Karpas-422 (cell line): ENCODE data around the gene PROK2. TPM values are rescaled to one million over a fixed set of nuclear protein-coding genes. Genes with fewer than 3 reads are reported as not detected.

ENCODE experiments used
- DNase-seq: peaks from one replicate; pipeline ENCODE4 v3.0.0-alpha.2; 2015
- H2AFZ ChIP-seq: fragments of 200-600 bp; sonication (generic); 2 replicates; pipeline ENCODE4 v1.6.1; 2014; ENCODE audit warnings: antibody characterized with exemption, low read length, mixed read lengths
- H3K27ac ChIP-seq: fragments of 200-600 bp; sonication (generic); 2 replicates; pipeline ENCODE4 v1.5.1; 2014; ENCODE audit warnings: mild to moderate bottlenecking, low read length, moderate library complexity
- H3K27me3 ChIP-seq: fragments of 200-600 bp; sonication (generic); 2 replicates; pipeline ENCODE4 v1.6.1; 2014; ENCODE audit warnings: low read length, mixed read lengths
- H3K36me3 ChIP-seq: fragments of 200-600 bp; sonication (generic); 2 replicates; pipeline ENCODE4 v1.6.1; 2014; ENCODE audit warnings: low read length, mixed read lengths; ENCODE audit not compliant: insufficient read depth
- H3K4me1 ChIP-seq: fragments of 200-600 bp; sonication (generic); 2 replicates; pipeline ENCODE4 v1.6.1; 2014; ENCODE audit warnings: mild to moderate bottlenecking, low read length, mixed read lengths
- H3K4me2 ChIP-seq: fragments of 200-600 bp; sonication (generic); 2 replicates; pipeline ENCODE4 v1.6.1; 2014; ENCODE audit warnings: low read length, low read depth, mild to moderate bottlenecking; ENCODE audit not compliant: poor library complexity, severe bottlenecking
- H3K4me3 ChIP-seq: fragments of 200-600 bp; sonication (generic); 2 replicates; pipeline ENCODE4 v1.5.1; 2014; ENCODE audit warnings: mild to moderate bottlenecking, antibody characterized with exemption, low read length, mixed read lengths
- H3K79me2 ChIP-seq: fragments of 200-600 bp; sonication (generic); 2 replicates; pipeline ENCODE4 v1.6.1; 2014; ENCODE audit warnings: mild to moderate bottlenecking, low read length, mixed read lengths
- H3K9ac ChIP-seq: fragments of 200-600 bp; sonication (generic); 2 replicates; pipeline ENCODE4 v1.6.0; 2014; ENCODE audit warnings: low read length
- H3K9me2 ChIP-seq: fragments of 200-600 bp; sonication (generic), shearing (Covaris generic); replicated peaks from 2 replicates; pipeline ENCODE4 v1.6.0; 2014; ENCODE audit warnings: mild to moderate bottlenecking, low read length, moderate library complexity; ENCODE audit not compliant: insufficient read depth
- H3K9me3 ChIP-seq: fragments of 300-700, 200-600 bp; sonication (generic); 2 replicates; pipeline ENCODE4 v1.6.1; 2014; ENCODE audit warnings: low read length, mixed read lengths
- H4K20me1 ChIP-seq: fragments of 200-600 bp; sonication (generic); 2 replicates; pipeline ENCODE4 v1.6.1; 2014; ENCODE audit warnings: mild to moderate bottlenecking, antibody characterized with exemption, low read length, low read depth; ENCODE audit not compliant: insufficient read depth
- total RNA-seq: library from RNA; depleted of rRNA; stranded (reverse); fragments of >200 nt; shearing (Covaris generic); gene quantifications from 2 replicates; pipeline ENCODE4 v1.2.3, GENCODE V29; 2014; ENCODE audit warnings: low replicate concordance

Gene PROK2
- total RNA-seq, 1 experiment from 2014 or later: not detected

- no peaks in the 10 kb centered on the region for H3K36me3 ChIP-seq
Observed at GRCh38 chr3:71785532-71786216, 726 bp upstream of the PROK2 start.

GRCh38 chr3:71784201-71784913 lies 591 bp downstream of the PROK2 start:
- Histone ChIP-seq H3K27ac (no peak overlapping the region), H3K9me3 (no peaks in the 10 kb centered on the region), H3K4me2 (no peak overlapping the region), H3K27me3 (no peaks in the 10 kb centered on the region), H3K4me3 (no peak overlapping the region), H3K4me1 (peaks cover 19% of the 10 kb centered on the region), H3K79me2 (no peaks in the 10 kb centered on the region), H4K20me1 (no peaks in the 10 kb centered on the region), H2AFZ (no peak overlapping the region), H3K9me2 (no peaks in the 10 kb centered on the region), H3K9ac (no peak overlapping the region), H3K36me3 (no peaks in the 10 kb centered on the region)
- DNase-seq: no peak

More at GRCh38 chr3:71785532-71786216, 726 bp upstream of the PROK2 start:
- DNase-seq: no peak
- H3K27ac ChIP-seq: no peak overlapping the region
- H3K79me2 ChIP-seq: no peaks in the 10 kb centered on the region
- H3K27me3 ChIP-seq: no peaks in the 10 kb centered on the region
- H3K4me1 ChIP-seq: peaks cover 18% of the 10 kb centered on the region
- no peak overlapping the region for H3K9ac ChIP-seq
- H3K4me2 ChIP-seq: no peak overlapping the region
- no peak overlapping the region for H3K4me3 ChIP-seq
- no peak overlapping the region for H2AFZ ChIP-seq
- H4K20me1 ChIP-seq: no peaks in the 10 kb centered on the region
- H3K9me2 ChIP-seq: no peaks in the 10 kb centered on the region
- no peaks in the 10 kb centered on the region for H3K9me3 ChIP-seq

- Histone ChIP-seq H3K27me3 (no peaks in the 10 kb centered on the region), H3K4me2 (no peak overlapping the region), H3K36me3 (no peaks in the 10 kb centered on the region), H3K79me2 (no peaks in the 10 kb centered on the region), H3K9me2 (no peaks in the 10 kb centered on the region), H3K9me3 (no peaks in the 10 kb centered on the region), H3K4me1 (peaks cover 19% of the 10 kb centered on the region), H3K9ac (no peak overlapping the region), H3K27ac (no peak overlapping the region), H2AFZ (no peak overlapping the region), H4K20me1 (no peaks in the 10 kb centered on the region), H3K4me3 (no peak overlapping the region)
- no peak for DNase-seq
Observed at GRCh38 chr3:71783152-71783551, 1.8 kb downstream of the PROK2 start.

- Histone ChIP-seq H3K4me2 (no peak overlapping the region), H3K9me3 (no peaks in the 10 kb centered on the region), H3K9ac (no peak overlapping the region), H3K9me2 (no peaks in the 10 kb centered on the region), H4K20me1 (no peaks in the 10 kb centered on the region), H2AFZ (no peak overlapping the region), H3K27me3 (no peaks in the 10 kb centered on the region), H3K4me3 (no peak overlapping the region), H3K79me2 (no peaks in the 10 kb centered on the region), H3K27ac (no peak overlapping the region), H3K4me1 (peaks cover 19% of the 10 kb centered on the region), H3K36me3 (no peaks in the 10 kb centered on the region)
- no peak for DNase-seq
Observed at GRCh38 chr3:71780430-71780829, 4.5 kb downstream of the PROK2 start.

- no peak overlapping the region for H3K4me3 ChIP-seq
- no peaks in the 10 kb centered on the region for H3K27me3 ChIP-seq
- H3K9me3 ChIP-seq: no peaks in the 10 kb centered on the region
- DNase-seq: peak; percentile 42
- no peak overlapping the region for H2AFZ ChIP-seq
- no peaks in the 10 kb centered on the region for H3K36me3 ChIP-seq
- no peaks in the 10 kb centered on the region for H3K79me2 ChIP-seq
- peaks cover 21% of the 10 kb centered on the region for H3K4me1 ChIP-seq
- H3K27ac ChIP-seq: no peak overlapping the region
- no peaks in the 10 kb centered on the region for H3K9me2 ChIP-seq
- H4K20me1 ChIP-seq: no peaks in the 10 kb centered on the region
- H3K9ac ChIP-seq: no peak overlapping the region
- H3K4me2 ChIP-seq: no peak overlapping the region
Observed at GRCh38 chr3:71779674-71780377, 5.1 kb downstream of the PROK2 start.

GRCh38 chr3:71778353-71778752 lies 6.6 kb downstream of the PROK2 start:
- no peak overlapping the region for H2AFZ ChIP-seq
- DNase-seq: no peak
- H3K4me2 ChIP-seq: no peak overlapping the region

GRCh38 chr3:71776538-71776937 lies 8.4 kb downstream of the PROK2 start:
- H3K9me3 ChIP-seq: no peaks in the 10 kb centered on the region
- H3K27me3 ChIP-seq: no peaks in the 10 kb centered on the region
- no peaks in the 10 kb centered on the region for H3K9me2 ChIP-seq
- H4K20me1 ChIP-seq: no peaks in the 10 kb centered on the region
- H3K36me3 ChIP-seq: no peaks in the 10 kb centered on the region
- H2AFZ ChIP-seq: no peak overlapping the region
- no peak for DNase-seq
- H3K4me2 ChIP-seq: no peak overlapping the region
- no peak overlapping the region for H3K27ac ChIP-seq
- no peak overlapping the region for H3K9ac ChIP-seq
- H3K4me1 ChIP-seq: peaks cover 16% of the 10 kb centered on the region
- H3K4me3 ChIP-seq: no peak overlapping the region
- no peaks in the 10 kb centered on the region for H3K79me2 ChIP-seq

More at GRCh38 chr3:71778353-71778752, 6.6 kb downstream of the PROK2 start:
- Histone ChIP-seq H3K27me3 (no peaks in the 10 kb centered on the region), H3K4me3 (no peak overlapping the region), H3K9me3 (no peaks in the 10 kb centered on the region), H3K79me2 (no peaks in the 10 kb centered on the region), H3K9ac (no peak overlapping the region), H3K27ac (no peak overlapping the region), H4K20me1 (no peaks in the 10 kb centered on the region), H3K4me1 (peaks cover 25% of the 10 kb centered on the region), H3K36me3 (no peaks in the 10 kb centered on the region), H3K9me2 (no peaks in the 10 kb centered on the region)

- H3K4me3 ChIP-seq: no peak overlapping the region
- no peak for DNase-seq
- no peak overlapping the region for H2AFZ ChIP-seq
- H3K9ac ChIP-seq: no peak overlapping the region
- H3K9me3 ChIP-seq: no peaks in the 10 kb centered on the region
- no peaks in the 10 kb centered on the region for H3K9me2 ChIP-seq
- no peaks in the 10 kb centered on the region for H3K36me3 ChIP-seq
- no peaks in the 10 kb centered on the region for H4K20me1 ChIP-seq
- peaks cover 6% of the 10 kb centered on the region; the same call in 1 of the 2 replicates for H3K4me1 ChIP-seq
- no peaks in the 10 kb centered on the region for H3K27me3 ChIP-seq
- H3K27ac ChIP-seq: no peak overlapping the region
- H3K4me2 ChIP-seq: no peak overlapping the region
- no peaks in the 10 kb centered on the region for H3K79me2 ChIP-seq
Observed at GRCh38 chr3:71771884-71772283, 13.1 kb downstream of the PROK2 start.
